ENCODE measurements around the gene FOXM1. TPM values are rescaled to one million over a fixed set of nuclear protein-coding genes. Genes with fewer than 3 reads are reported as not detected.
A peak's percentile ranks its signal among the peaks of the same experiment; 100 is the strongest.

FOXM1 gene
- total and polyA plus RNA-seq, 10 of the 15 experiments (the other 5 are each of a cell fraction or from before 2014, with no cell fraction given) = 15.1 to 63.2 (median 34.2) TPM

GRCh38 chr12:2811801-2812200 lies 65.2 kb downstream of the FOXM1 start:
- RAD21 ChIA-PET (ENCODE audit: unreplicated experiment) = interaction anchor here (1.0 kb wide), 1 partner anchor 17 kb away, joined by 3 read pairs; the partner anchor contains the start of gene FKBP4
- in situ Hi-C loops (cut with MboI) = no loop called here
- Histone ChIP-seq H3K27me3 (replicated peaks in 1 of 2; ENCODE audit: control insufficient read depth in 2 of 2, insufficient read depth in 2 of 2, low read length in 1 of 2) (no peaks in the 10 kb centered on the region), H3K4me2 (ENCODE audit: control insufficient read depth, insufficient read depth) (peak overlapping the region; percentile 83), H3K9ac (ENCODE audit: control insufficient read depth, insufficient read depth, low read length) (peak overlapping the region; percentile 57; the same call in 1 of the 2 replicates), H3K79me2 (ENCODE audit: control insufficient read depth, insufficient read depth, low read length) (peaks cover 18% of the 10 kb centered on the region), H3K27ac (ENCODE audit: control insufficient read depth, insufficient read depth) (peak overlapping the region; percentile 72), H2AFZ (ENCODE audit: control insufficient read depth, low read depth, low read length) (peak overlapping the region; percentile 71), H3K4me3 (peak overlapping the region; percentile 74), H3K9me3 (replicated peaks; ENCODE audit: control insufficient read depth, insufficient read depth, low read length) (no peaks in the 10 kb centered on the region), H3K4me1 (ENCODE audit: control insufficient read depth, insufficient read depth, low read length) (no peaks in the 10 kb centered on the region), H4K20me1 (ENCODE audit: control insufficient read depth, insufficient read depth) (no peaks in the 10 kb centered on the region), H3K36me3 (ENCODE audit: control insufficient read depth in 2 of 2, insufficient read depth in 2 of 2, low read length in 1 of 2) (no peaks in the 10 kb centered on the region)
- 53% methylated on average over 5 of the region's 5 CpGs for WGBS (ENCODE audit: insufficient coverage, insufficient replicate concordance, low lambda C conversion rate, missing lambda C conversion rate)
- SMC1A ChIA-PET (ENCODE audit: uncharacterized antibody, unreplicated experiment) = no interaction called here
- POLR2A ChIA-PET = interaction anchor here (1.5 to 1.7 kb wide), 2 partner anchors 15 to 17 kb away, joined by 4 to 6 read pairs; partner anchors contain the start of gene FKBP4
- BruUV-seq (replicated peaks) = TSS peak; percentile 81
- FAIRE-seq (no peak), ATAC-seq (no peak), DNase-seq (ENCODE audit: low read depth, low spot score) (no peak)
- intact Hi-C loops (cut with micrococcal nuclease; ENCODE audit: unreplicated experiment) = loop anchor here (1.0 to 2.0 kb wide), 2 partner anchors 16 to 65 kb away; partner anchors contain the start of genes FOXM1 and RHNO1
- CTCF ChIA-PET = interaction anchor here (0.7 to 3.9 kb wide), 3 partner anchors 13 to 17 kb away, joined by 3 to 25 read pairs (median 17); partner anchors contain the start of gene FKBP4
- TF ChIP-seq ZBTB40 (IDR thresholded peaks at IDR 0.05; ENCODE audit: borderline replicate concordance) (no peak), HSF1 (IDR thresholded peaks at IDR 0.05; ENCODE audit: low read depth, low read length) (no peak), FOS (IDR thresholded peaks at IDR 0.05; ENCODE audit: borderline replicate concordance, extremely low read depth, insufficient read length) (no peak), RELB (IDR thresholded peaks at IDR 0.05; ENCODE audit: low read depth) (no peak), JUNB (IDR thresholded peaks at IDR 0.05) (no peak), ZNF592 (IDR thresholded peaks at IDR 0.05) (no peak), TCF3 (IDR thresholded peaks at IDR 0.05; ENCODE audit: borderline replicate concordance, insufficient read depth, low read depth, low read length) (no peak), ZNF217 (IDR thresholded peaks at IDR 0.05) (no peak), CBX3 (IDR thresholded peaks at IDR 0.05; ENCODE audit: borderline replicate concordance, low read depth) (no peak), STAT1 (conservative IDR thresholded peaks at IDR 0.05) (no peak), ZNF622 (IDR thresholded peaks at IDR 0.05) (no peak), SREBF2 (IDR thresholded peaks at IDR 0.05; ENCODE audit: low read length) (no peak), BMI1 (IDR thresholded peaks at IDR 0.05; ENCODE audit: borderline replicate concordance) (no peak)

Measured in GM12878 (cell line).